Type B pancreatic cell (in vitro differentiated cells): Measurements from ENCODE around the gene SPIN1. TPM values are rescaled to one million over a fixed set of nuclear protein-coding genes. Genes with fewer than 3 reads are reported as not detected.

Source experiments
- DNase-seq: peaks from one replicate; pipeline ENCODE4 v3.0.0; 2021; ENCODE audit warnings: mixed read lengths; ENCODE audit not compliant: unreplicated experiment; ENCODE audit errors: extremely low spot score
- H3K27ac Mint-ChIP-seq: 2 replicates; pipeline ENCODE4 v1.8.0; 2021; ENCODE audit warnings: mild to moderate bottlenecking, mixed read lengths
- H3K27me3 Mint-ChIP-seq: 2 replicates; pipeline ENCODE4 v1.8.0; 2021; ENCODE audit warnings: mixed read lengths
- H3K36me3 Mint-ChIP-seq: 2 replicates; pipeline ENCODE4 v1.8.0; 2021; ENCODE audit warnings: mixed read lengths
- H3K4me1 Mint-ChIP-seq: one replicate; pipeline ENCODE4 v1.8.0; 2021; ENCODE audit warnings: mixed read lengths; ENCODE audit not compliant: unreplicated experiment
- H3K4me3 Mint-ChIP-seq: 2 replicates; pipeline ENCODE4 v1.8.0; 2021; ENCODE audit warnings: mild to moderate bottlenecking, mixed read lengths
- H3K9me3 Mint-ChIP-seq: 2 replicates; pipeline ENCODE4 v1.8.0; 2021; ENCODE audit warnings: mixed read lengths
- total RNA-seq: library from RNA; stranded (reverse); gene quantifications from 2 replicates; pipeline ENCODE4 v1.2.1, GENCODE V29; 2021; ENCODE audit warnings: low replicate concordance
- TF ChIP-seq, protein P1 (sequence below): fragments of 200-600 bp; sonication (generic); conservative IDR thresholded peaks from 2 replicates; pipeline ENCODE4 v1.5.0; 2021; ENCODE audit warnings: antibody characterized with exemption, mild to moderate bottlenecking

SPIN1 gene
- total RNA-seq, 1 donor from 2014 or later, result 107 TPM

GRCh38 chr9:88399966-88400365, 11.7 kb downstream of the SPIN1 start:
- peaks cover 30% of the 10 kb centered on the region for H3K36me3 Mint-ChIP-seq
- H3K9me3 Mint-ChIP-seq, result no peaks in the 10 kb centered on the region
- no peak for DNase-seq
- H3K4me1 Mint-ChIP-seq, result peaks cover 18% of the 10 kb centered on the region
- TF ChIP-seq, protein P1, sequence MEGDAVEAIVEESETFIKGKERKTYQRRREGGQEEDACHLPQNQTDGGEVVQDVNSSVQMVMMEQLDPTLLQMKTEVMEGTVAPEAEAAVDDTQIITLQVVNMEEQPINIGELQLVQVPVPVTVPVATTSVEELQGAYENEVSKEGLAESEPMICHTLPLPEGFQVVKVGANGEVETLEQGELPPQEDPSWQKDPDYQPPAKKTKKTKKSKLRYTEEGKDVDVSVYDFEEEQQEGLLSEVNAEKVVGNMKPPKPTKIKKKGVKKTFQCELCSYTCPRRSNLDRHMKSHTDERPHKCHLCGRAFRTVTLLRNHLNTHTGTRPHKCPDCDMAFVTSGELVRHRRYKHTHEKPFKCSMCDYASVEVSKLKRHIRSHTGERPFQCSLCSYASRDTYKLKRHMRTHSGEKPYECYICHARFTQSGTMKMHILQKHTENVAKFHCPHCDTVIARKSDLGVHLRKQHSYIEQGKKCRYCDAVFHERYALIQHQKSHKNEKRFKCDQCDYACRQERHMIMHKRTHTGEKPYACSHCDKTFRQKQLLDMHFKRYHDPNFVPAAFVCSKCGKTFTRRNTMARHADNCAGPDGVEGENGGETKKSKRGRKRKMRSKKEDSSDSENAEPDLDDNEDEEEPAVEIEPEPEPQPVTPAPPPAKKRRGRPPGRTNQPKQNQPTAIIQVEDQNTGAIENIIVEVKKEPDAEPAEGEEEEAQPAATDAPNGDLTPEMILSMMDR, result no peak
- H3K4me3 Mint-ChIP-seq, result no peak overlapping the region
- no peaks in the 10 kb centered on the region for H3K27me3 Mint-ChIP-seq
- peak overlapping the region; percentile 38 for H3K27ac Mint-ChIP-seq

DNA sequence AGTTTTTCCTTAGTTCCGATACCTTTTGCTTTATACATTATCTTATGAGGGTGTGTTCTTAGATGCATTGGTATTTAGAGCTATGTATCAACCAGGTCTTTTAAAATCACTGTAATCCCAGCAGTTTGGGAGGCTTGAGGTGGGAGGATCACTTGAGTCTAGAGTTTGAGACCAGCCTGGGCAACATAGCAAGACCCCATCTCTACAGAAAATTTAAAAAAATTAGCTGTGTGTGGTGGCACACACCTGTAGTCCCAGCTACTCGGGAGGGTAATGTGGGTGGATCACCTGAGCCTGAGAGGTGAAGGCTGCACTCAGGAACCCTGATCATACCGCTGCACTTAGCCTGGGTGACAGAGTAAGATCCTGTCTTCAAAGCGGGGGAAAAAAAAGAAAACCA, 15.1 kb downstream of the SPIN1 start:
- no peak for DNase-seq
- peaks cover 26% of the 10 kb centered on the region for H3K36me3 Mint-ChIP-seq
- no peak overlapping the region for H3K27ac Mint-ChIP-seq
- no peaks in the 10 kb centered on the region for H3K27me3 Mint-ChIP-seq
- H3K4me1 Mint-ChIP-seq, result peaks cover 18% of the 10 kb centered on the region
- no peak overlapping the region for H3K4me3 Mint-ChIP-seq
- TF ChIP-seq, protein P1, result no peak
- H3K9me3 Mint-ChIP-seq, result no peaks in the 10 kb centered on the region

- H3K9me3 Mint-ChIP-seq, result peaks cover 8% of the 10 kb centered on the region
- H3K4me1 Mint-ChIP-seq, result peaks cover 4% of the 10 kb centered on the region
- H3K27me3 Mint-ChIP-seq, result no peaks in the 10 kb centered on the region
- no peak overlapping the region for H3K27ac Mint-ChIP-seq
- no peak overlapping the region for H3K4me3 Mint-ChIP-seq
- H3K36me3 Mint-ChIP-seq, result peaks cover 32% of the 10 kb centered on the region
- TF ChIP-seq, protein P1, result no peak
- no peak for DNase-seq
These were observed 17.8 kb downstream of the SPIN1 start for GRCh38 chr9:88406051-88406450.

GRCh38 chr9:88411471-88411870, 23.2 kb downstream of the SPIN1 start:
- H3K27ac Mint-ChIP-seq, result no peak overlapping the region
- no peak overlapping the region for H3K4me3 Mint-ChIP-seq
- H3K9me3 Mint-ChIP-seq, result peaks cover 15% of the 10 kb centered on the region
- peaks cover 35% of the 10 kb centered on the region for H3K36me3 Mint-ChIP-seq
- H3K4me1 Mint-ChIP-seq, result peaks cover 4% of the 10 kb centered on the region
- DNase-seq, result no peak
- TF ChIP-seq, protein P1, result no peak
- no peaks in the 10 kb centered on the region for H3K27me3 Mint-ChIP-seq

- Mint-ChIP-seq H3K36me3 (peaks cover 52% of the 10 kb centered on the region), H3K4me1 (no peaks in the 10 kb centered on the region), H3K9me3 (peaks cover 26% of the 10 kb centered on the region), H3K27me3 (no peaks in the 10 kb centered on the region), H3K27ac (no peak overlapping the region), H3K4me3 (no peak overlapping the region)
- DNase-seq, result no peak
- TF ChIP-seq, protein P1, result no peak
These were observed 26.1 kb downstream of the SPIN1 start for GRCh38 chr9:88414298-88414697.

DNA sequence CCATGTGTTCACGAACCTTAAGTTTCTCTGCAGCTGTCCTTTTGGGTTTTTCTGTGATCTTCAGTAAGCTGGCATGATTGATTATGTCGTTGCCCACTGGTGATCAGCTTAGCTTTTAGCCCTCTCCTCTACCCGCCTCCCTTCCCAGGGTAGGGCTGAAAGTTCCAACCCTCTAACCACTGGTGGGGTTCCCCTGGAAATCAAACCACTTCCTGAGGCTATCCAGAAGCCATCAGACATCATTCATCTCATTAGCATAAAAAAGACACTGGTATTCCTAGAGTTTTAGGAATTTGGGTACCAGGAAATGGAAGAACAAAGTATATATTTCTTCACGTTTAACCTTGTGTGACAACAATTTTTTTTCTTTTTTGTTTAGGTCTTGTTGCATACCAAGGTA, 29.8 kb downstream of the SPIN1 start:
- Mint-ChIP-seq H3K4me1 (no peaks in the 10 kb centered on the region), H3K4me3 (no peak overlapping the region), H3K9me3 (peaks cover 16% of the 10 kb centered on the region), H3K27me3 (no peaks in the 10 kb centered on the region), H3K36me3 (peaks cover 56% of the 10 kb centered on the region), H3K27ac (peak overlapping the region; percentile 1)
- TF ChIP-seq, protein P1, result no peak
- no peak for DNase-seq
